GM18873 (cell line): ENCODE measurements around the gene BOLA3.
"Not testable (repeated sequence)": the region's sequence is repeated elsewhere in the genome, so short reads cannot be mapped to it uniquely, and the experiment has no call there.

Experiments
- ATAC-seq: cut with Tn5 transposase; IDR thresholded peaks from one replicate; pipeline ENCODE4 v1.9.1; 2021; ENCODE audit warnings: mild to moderate bottlenecking, moderate library complexity, moderate number of reproducible peaks; ENCODE audit not compliant: unreplicated experiment, low FRiP score

BOLA3 gene

DNA sequence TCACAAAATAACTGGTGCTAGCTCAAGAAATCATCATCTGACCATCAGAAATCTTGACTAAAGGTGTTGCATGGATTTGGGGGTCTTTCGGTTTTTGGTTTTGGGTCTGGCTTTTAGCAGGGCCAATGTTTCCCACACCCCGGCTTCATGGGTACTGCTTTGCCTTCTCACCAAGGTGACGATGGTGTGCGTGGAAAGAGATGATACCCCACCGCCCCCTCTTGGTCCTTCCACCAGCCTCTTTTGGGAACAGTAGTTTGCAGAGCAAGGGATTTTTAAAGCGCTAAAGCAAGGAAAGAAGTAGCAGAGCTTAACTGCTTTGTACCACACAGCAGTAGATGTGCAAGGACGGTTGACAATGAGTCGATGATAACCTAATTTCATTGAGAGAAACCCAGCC lies 42.3 kb downstream of the BOLA3 start:
- no peak for ATAC-seq

DNA sequence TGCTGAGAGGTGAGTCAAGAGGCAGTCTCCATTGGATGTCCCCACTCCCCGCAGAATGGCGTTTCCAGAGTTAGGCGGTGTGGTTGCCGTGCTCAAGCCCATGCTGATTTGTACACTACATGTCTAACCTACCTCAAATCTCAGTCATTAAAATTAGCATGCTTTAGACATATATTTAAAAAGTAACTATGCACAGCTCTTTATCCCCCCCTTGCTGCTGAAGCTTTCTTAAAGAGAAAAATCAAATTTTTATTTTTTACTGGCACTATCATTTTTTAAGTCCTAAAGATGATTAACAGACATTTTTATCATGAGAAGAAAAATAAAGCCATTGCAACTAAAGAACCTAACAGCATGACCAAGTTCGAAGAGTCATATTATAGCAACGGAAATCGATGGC lies 42.9 kb downstream of the BOLA3 start:
- no peak for ATAC-seq

- no peak for ATAC-seq
Observed at GRCh38 chr2:74103763-74104162, 43.9 kb downstream of the BOLA3 start.

GRCh38 chr2:74102516-74102915 lies 45.2 kb downstream of the BOLA3 start:
- no peak for ATAC-seq

DNA sequence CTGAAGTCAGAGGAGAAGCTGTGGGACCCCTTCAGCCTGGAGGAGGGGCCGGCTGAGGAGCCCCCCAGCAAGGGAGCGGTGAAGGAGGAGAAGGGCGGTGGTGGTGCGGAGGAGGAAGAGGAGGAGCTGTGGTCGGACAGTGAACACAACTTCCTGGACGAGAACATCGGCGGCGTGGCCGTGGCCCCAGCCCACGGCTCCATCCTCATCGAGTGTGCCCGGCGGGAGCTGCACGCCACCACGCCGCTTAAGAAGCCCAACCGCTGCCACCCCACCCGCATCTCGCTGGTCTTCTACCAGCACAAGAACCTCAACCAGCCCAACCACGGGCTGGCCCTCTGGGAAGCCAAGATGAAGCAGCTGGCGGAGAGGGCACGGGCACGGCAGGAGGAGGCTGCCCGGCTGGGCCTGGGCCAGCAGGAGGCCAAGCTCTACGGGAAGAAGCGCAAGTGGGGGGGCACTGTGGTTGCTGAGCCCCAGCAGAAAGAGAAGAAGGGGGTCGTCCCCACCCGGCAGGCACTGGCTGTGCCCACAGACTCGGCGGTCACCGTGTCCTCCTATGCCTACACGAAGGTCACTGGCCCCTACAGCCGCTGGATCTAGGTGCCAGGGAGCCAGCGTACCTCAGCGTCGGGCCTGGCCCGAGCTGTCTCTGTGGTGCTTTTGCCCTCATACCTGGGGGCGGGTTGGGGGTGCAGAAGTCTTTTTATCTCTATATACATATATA lies 46.0 kb downstream of the BOLA3 start:
- ATAC-seq = no peak

DNA sequence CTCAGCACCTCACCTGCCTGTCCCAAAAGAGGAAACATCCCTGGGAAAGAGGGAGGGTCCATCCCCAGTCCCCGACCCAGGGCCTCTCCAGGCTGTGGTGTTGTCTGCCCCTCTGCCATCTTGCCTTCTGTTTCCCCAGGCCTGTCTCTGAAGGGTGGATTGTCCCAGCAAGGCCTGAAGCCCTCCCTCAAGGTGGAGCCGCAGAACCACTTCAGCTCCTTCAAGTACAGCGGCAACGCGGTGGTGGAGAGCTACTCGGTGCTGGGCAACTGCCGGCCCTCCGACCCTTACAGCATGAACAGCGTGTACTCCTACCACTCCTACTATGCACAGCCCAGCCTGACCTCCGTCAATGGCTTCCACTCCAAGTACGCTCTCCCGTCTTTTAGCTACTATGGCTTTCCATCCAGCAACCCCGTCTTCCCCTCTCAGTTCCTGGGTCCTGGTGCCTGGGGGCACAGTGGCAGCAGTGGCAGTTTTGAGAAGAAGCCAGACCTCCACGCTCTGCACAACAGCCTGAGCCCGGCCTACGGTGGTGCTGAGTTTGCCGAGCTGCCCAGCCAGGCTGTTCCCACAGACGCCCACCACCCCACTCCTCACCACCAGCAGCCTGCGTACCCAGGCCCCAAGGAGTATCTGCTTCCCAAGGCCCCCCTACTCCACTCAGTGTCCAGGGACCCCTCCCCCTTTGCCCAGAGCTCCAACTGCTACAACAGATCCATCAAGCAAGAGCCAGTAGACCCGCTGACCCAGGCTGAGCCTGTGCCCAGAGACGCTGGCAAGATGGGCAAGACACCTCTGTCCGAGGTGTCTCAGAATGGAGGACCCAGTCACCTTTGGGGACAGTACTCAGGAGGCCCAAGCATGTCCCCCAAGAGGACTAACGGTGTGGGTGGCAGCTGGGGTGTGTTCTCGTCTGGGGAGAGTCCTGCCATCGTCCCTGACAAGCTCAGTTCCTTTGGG lies 47.2 kb downstream of the BOLA3 start:
- no peak for ATAC-seq

GRCh38 chr2:74099835-74100234 lies 47.9 kb downstream of the BOLA3 start:
- ATAC-seq = no peak

DNA sequence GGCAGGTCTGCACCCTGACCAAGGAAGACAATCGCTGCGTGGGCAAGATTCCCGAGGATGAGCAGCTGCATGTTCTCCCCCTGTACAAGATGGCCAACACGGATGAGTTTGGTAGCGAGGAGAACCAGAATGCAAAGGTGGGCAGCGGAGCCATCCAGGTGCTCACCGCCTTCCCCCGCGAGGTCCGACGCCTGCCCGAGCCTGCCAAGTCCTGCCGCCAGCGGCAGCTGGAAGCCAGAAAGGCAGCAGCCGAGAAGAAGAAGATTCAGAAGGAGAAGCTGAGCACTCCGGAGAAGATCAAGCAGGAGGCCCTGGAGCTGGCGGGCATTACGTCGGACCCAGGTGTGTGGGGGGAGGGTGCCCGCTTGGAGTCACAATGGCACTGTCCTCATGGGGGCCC lies 48.4 kb downstream of the BOLA3 start:
- ATAC-seq = no peak

DNA sequence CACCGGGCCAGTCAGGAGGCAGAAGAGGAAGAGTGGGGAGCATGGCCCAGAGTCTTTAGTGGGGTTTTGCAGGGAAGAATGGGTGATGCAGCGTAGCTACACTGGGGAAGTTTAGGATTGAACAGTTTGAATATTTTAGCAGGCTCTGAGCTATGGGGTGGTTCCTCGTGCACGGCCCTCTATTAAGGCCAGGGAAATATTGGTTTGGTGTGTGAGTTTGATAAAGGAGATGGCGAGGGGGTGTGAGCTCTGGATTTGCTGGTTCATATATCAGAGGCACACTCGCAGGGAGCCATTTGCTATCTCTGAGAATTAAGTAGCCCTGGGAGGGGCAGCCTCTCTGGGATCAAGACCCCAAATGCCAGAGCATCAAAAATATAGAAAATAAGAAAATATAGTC lies 50.1 kb downstream of the BOLA3 start:
- no peak for ATAC-seq

GRCh38 chr2:74096052-74096451 lies 51.7 kb downstream of the BOLA3 start:
- ATAC-seq = no peak

DNA sequence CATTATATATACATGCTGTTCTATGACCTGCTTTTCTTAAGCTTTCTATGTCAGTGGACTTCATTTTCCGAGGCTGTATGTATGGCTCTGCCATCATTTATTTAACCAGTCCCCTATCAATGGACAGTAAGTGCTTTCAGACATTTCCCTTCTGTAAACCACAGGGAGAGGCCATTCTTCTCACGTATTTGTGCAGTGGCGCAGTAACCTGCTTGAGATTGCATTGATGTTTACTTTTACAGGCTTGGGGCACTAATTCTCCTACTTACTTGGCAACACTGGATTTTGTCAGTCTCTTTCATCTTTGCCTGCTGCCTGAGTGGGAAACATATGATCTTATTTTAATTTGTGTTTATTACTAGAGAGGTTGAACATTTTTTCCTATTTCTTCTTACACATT lies 52.1 kb downstream of the BOLA3 start:
- no peak for ATAC-seq

DNA sequence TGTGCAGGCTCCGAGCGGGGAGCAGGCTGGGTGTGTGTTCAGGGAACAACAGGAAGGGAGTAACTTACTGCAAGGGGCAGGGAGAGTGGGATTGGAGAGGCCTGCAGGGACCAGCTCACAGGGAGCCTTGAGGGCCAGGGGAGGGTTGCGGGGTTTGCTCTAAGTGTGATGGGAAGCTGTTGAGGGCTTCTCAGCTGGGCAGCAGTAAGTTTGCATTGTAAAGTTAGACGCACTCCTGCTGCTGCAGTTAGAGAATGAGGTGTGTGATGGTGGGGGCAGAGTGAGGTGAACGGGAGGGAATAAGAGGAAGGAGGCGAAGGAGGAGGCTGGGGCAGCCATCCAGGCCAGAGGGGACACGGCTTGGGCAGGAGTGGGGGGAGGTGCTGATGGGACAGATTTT lies 53.4 kb downstream of the BOLA3 start:
- no peak for ATAC-seq

GRCh38 chr2:74093840-74094239 lies 53.9 kb downstream of the BOLA3 start:
- no peak for ATAC-seq

GRCh38 chr2:74093426-74093825 lies 54.3 kb downstream of the BOLA3 start:
- no peak for ATAC-seq

GRCh38 chr2:74092275-74092674 lies 55.4 kb downstream of the BOLA3 start:
- no peak for ATAC-seq

DNA sequence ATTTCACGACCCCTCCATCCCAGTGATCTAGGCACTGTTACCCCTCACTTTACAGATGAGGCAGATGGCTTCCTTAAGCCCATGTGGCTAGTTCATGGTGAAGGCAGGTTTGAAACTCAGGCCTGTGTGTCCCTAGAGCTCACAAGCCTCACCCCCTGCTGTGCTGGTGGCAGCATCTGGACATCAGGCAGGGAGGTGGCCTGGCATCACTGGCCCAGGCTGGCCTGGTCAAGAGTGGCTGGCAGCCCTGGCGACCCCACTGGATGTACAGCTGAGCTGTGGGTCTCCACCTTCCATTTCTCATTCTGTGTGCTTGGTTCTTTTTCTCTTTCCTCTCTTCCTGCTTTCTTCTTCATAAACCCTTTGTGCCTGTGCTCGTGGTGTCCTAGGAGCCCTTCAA lies 56.3 kb downstream of the BOLA3 start:
- ATAC-seq = no peak

- ATAC-seq = no peak
Observed at GRCh38 chr2:74089816-74090745, 57.6 kb downstream of the BOLA3 start.

- ATAC-seq = not testable (repeated sequence)
Observed at GRCh38 chr2:74088676-74089075, 59.0 kb downstream of the BOLA3 start.

DNA sequence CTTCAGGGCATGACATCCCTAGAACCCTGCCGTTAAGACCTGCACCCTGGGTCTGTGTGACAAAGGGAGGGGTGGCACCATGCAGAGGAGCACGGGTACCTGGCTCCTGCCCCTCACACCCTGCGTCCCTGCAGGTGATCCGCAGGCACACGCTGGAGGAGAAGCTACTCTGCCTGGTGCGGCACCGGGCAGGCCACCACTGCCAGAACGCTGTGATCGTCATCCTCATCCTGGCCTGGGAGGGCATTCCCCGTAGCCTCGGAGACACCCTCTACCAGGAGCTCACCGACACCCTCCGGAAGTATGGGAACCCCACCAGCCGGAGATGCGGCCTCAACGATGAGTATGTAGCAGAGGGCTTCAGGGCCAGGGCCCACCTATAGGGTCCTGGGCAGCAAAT lies 60.0 kb downstream of the BOLA3 start:
- ATAC-seq = no peak

GRCh38 chr2:74086021-74086420 lies 61.7 kb downstream of the BOLA3 start:
- ATAC-seq = no peak
